Stimulated activated CD4-positive, alpha-beta T cell treated with anti-CD3 and anti-CD28 coated beads, Interleukin-15, amount 100 ng/mL, for 48 hours (primary cell): ENCODE measurements around the gene MNDA.

Experiments
- DNase-seq, 2 donors: peaks; one replicate each; pipeline ENCODE4 v3.0.0-alpha.2; 2020; ENCODE audit warnings: low read depth in 2 of 2

Gene MNDA

DNA sequence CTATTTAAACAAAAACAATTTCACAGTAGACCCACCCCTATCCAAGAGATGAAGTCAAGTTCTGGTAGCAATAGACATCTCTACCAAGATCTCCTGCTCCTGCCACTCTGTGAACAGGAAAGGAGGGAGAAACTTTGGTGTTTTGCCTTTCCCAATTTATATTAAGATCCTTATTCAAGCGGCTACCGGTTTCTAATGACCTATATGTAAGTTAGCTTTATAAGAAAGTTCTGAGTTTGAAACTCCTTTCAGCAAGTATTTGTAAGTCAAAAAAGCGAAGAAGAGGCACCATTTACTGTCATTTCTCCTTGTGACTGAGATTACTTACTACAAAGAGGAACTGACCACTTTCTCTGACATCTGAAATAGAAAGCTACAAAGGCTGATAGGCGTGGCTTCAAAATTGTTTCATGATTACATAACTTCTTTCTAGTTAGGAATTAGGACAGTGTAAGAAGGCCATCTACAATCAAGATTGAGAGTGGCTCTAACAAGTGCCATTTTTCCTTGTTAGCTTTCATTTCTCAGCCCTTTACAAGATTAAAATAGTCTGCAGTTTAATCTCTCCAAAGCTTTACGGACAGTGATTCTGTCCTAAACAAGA lies at the start of gene MNDA:
Gene MNDA (plus strand): TSS at position 448 of the 604 bp plus-strand sequence. CDS start 10,803 bp downstream, outside the sequence.
- no peak for DNase-seq

DNA sequence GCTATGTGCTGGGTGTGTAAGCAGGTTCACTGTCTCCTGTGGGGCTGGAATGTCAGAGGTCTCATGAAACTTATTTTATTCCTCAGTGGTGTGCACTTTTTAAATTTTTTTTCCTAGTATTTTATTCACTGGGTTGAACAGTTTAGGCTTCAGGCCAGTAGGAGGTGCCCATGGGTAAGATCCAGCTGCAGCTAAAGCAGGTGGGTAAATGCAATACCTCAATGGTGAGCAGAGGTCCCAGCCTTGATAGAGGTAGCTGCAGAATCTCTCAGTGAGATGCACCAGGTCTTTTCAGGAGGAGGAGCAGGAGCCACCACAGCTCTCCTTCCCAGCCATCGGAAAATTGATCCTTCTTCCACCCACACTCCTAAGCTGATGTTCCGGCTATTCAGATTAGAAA lies 37.5 kb upstream of the MNDA start:
- DNase-seq: peak in 1 of 2 donors; percentile 30

DNA sequence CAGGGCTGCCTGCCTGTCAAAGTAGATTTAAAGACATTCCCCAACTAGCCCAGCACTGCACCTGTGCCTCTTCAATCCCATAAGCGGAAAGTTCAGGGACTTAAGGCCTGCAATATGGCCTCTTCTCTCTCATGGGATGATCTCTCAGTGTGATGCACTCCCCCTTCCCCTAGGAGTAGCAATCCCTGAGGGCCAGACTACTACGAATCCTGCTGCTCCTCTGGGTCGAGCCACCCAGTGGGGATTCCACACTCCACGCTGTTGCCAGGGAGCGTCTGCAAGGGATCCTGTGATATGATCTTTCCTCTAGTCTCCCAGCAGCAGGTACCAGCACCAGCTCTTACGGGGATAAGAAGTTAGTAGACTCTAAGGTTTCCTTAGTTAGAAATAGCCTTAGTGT lies 36.9 kb upstream of the MNDA start:
- no peak for DNase-seq

DNA sequence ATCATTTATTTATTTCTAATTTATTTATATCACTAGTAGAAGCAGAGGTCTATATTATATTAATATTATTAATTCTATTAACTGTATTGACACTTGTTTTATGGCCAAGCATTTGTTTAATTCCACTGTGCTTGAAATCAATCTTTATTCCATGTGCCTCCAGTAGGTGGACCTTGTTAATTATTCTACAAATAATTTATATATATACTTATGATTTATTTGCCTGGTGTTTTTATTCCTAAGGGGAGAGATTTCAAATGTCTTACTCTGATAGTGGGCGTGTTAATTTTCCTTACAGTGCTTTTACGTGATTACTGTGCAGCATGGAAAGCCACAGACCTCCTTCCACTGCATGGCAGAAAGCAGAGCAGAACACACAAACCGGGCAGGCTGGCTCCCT lies 32.6 kb upstream of the MNDA start:
- DNase-seq: no peak

DNA sequence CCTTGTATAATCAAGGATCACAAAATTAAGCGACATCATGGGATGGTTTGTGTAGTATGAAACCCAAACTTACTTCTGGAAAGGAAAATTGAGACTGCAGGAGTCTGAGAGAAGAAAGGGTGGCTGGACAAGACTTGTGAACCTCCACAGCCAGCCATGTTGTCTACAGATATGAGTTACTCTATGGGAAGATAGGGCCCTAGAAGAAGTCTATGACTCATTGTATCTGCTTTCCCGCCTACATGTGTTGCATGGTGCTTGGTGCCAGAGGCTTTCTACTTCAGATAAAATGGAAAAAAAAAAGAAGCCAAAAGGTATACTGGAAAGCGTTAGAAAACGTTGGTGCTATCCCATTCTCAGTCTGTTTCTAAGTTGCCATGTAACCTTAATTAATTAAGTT lies 31.5 kb upstream of the MNDA start:
- DNase-seq: no peak

DNA sequence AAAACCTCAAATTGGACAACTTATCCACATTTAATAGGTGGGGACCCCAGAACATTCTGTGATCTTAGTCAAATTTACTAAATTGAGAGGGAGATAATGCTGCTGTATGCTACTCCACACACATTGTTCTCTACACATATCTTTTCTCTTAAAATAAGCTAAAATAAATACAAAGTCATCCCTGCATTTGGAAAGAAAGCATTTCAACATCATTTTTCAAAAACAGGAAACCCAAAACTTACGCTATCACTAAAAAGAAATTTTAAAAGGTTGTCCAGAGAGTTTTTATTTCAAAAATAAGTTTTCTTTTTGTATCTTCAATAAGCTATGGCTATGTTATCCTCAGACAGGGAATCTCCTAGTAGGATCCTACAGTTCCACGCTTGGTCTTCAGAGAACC lies 30.6 kb upstream of the MNDA start:
- no peak for DNase-seq

DNA sequence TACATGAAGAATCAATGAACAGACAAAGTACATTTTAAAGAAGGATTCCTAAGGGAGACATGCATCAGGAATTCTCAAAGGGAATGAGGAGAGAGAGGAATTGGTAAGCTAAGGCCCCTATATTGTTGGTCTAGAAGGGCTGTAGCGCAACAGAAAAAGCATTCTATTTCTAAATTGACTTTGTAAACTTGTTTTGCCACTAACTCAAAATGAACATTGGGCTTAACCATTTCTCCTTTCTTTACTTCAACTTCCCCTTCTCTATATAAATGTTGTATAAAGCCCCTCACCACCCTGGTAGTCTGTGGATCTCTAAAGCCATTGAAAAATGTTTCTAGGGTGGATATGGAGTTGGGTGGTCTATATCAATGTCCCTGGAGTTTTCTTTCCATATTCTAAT lies 29.8 kb upstream of the MNDA start:
- DNase-seq: no peak

DNA sequence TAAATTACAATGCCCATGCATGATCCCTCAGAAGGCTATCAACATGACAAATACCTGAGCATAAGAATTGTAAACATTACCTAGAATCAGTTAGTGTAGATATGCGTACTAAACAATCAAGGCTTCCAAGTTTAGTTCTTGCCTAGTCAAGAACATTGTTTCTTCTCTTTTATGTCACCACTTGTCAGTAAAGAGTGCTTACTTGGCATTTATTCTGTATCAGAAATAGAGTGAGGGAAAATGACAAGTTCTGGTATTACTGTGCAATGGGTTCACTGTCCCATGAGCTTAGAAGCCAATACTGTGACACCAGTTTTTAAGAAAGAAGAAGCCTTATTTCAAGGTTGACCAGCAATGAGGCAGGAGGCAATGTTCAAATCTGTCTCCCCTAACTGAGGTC lies 27.5 kb upstream of the MNDA start:
- DNase-seq: no peak

DNA sequence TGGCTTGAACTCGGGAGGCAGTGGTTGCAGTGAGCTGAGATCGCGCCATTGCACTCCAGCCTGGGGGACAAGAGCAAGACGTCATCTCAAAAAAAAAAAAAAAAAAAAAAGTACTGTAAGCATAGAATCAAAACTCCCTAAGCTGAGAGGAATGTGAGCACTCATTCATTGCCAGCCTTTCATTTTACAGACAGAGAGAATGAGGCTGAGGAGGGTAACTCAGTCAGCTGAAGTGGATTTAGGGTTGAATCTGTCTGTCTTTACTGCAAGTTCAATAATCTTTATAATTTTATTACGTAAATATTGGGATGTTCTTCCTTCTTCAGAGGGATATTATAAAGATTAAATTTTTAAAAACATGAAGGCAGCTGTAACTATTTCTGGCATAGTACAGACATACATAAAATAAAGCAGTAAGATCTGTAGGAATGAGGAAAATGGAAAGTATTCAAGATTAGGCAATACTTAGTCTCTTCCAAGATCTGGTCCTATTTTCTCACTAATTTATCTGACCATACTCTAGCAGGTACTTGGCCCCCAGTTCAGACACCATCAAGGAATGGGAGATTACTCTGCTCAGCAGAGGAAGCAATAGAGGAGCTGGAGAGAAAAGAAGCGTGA lies 24.1 kb upstream of the MNDA start:
- no peak for DNase-seq

DNA sequence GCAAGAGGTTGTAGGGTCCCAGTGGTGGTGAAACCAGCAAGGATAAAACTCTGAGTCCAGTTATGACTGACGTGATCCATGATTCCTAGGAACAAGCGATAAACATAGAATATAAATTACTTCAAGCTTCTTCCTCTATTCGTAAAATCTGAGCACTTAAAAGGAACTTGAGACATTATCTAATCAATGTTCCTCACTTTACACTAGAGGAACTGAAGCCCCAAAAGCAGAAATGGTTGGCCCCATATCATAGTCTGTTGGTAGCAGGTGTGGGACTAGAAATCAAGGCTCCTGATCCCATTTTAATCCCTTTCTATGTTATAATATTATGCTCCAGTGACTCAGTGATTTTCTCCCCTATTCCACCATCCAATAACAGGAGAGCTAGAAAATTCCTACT lies 21.9 kb upstream of the MNDA start:
- DNase-seq: no peak

DNA sequence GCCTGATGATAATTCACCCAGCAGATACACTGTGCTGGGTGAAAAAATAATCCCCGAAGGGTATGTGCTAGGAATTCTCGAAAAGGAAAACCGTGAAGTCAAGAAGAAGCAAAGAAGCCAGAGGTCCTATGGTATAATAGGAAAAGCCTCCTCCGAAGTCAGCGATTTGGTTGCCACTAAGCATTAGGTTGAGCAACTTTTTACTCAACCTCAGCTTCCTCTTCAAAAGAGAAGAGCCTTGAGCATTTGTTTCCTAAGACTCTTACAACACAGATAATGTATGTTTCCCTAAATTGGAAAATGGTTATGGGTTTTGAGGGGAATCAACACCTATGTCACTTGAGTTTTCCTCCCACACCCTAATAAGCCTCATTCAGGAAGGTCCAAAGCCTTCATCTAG lies 21.3 kb upstream of the MNDA start:
- no peak for DNase-seq

DNA sequence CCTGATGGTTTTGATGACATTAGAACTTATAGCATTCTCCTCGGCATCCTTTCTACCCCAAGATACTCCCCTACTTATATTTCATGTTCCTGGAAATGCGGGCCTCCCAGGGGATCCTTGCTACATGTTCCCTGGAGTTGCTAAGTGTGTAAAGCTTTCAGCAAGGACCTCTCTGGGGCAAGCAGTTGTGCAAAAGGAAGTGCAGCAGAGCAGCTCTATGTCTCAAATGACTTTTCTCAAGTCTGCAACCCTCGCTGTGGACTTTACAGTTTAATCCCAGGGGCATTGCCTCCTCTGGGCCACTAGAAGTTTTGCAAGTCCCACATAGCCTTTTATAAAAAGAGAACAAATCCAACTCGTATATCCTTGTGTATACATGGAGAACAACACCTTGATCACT lies 20.8 kb upstream of the MNDA start:
- no peak for DNase-seq

DNA sequence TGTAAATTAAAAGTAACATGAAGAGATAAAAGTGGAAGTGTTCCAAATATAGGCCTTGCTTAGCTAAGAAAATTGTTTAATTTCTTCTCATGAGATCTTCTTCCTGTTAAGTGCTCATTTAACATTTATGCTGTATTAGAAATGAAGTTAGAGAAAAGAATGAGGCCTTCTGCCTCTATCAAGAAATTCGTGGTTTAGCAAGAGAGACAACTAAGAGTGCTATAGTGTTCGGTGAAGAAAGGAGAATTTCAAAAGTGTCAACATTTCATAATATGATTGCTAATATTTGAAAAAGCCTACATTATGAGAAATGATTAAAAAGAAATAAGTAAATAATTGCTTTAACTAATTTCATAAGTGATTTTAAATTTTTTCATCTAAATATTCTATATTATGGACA lies 18.8 kb upstream of the MNDA start:
- no peak for DNase-seq

DNA sequence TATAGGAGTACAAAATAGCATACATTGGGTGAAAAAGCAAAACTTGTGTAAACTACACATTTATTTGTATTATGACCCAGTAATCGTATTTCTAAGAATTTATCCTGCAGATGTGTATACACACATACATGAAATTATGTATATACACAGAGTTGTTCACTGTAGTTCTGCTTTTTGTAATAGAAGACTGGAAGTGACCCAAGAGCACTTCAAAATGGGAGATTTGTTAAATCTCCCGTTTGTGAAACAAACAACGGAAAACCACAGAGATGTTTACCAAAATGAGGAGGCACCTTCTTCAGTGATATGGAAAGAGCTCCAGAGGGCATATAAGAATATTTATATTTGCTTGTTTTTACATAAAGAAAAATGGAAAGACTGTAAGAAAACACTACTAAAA lies 18.0 kb upstream of the MNDA start:
- DNase-seq: no peak

DNA sequence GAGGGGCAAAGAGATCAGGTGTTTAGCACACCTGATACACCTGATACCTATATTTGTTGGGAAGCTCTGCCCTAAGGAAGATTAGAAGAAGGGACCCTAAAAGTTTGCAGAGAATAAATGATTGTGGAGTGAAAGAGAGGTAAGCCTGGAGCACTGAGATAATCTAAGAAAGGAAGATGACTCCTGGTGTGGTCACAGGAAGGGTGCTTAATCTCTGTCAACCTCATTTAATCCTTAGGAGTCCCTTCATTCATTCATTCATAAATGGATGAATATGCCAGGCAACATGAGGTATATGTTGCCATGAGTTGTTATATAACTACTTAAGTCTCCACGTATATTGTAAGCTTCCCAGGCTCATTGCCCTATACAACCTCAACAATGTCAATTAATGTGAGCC lies 16.2 kb upstream of the MNDA start:
- DNase-seq: no peak

DNA sequence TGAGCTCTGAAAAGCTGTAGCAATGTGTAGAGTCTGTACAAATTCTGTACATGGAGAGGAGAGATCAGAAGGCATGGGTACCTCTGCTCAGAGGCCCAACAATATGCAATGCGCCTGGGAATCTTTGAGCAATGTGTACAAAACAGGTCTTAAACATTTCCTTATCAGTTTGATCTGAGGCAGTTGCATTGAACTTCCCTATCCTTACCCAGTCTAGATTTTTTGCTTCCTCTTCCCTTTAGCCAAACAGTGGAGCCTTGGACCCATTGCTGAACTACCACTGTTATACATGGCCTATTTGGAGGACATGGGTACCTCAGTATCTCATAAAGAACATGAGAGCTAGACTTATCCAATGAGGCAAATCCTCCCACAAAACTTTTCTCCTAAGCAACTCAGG lies 12.6 kb upstream of the MNDA start:
- DNase-seq: no peak

DNA sequence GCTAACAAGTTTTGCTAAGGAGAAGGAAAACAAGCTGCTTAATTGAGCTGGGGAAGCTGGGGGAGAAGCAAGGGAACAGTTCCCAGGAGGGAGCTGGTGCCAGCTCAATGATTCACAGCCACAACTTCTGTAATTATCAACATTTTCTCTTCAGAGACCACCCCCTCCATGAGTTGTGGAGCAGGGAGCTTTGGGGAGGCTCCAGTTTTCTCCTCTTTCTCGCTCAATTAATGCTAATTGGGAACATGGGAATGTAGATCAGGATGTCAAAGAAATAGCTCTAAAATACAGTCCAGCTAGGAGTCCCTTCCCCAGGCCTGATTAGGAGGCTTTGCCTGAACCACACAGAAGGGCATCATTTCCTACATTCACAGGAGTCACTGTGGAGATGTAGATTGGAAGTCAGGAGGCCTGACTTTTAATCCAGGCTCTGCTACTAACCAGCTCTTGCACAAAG lies 12.1 kb upstream of the MNDA start:
- no peak for DNase-seq

DNA sequence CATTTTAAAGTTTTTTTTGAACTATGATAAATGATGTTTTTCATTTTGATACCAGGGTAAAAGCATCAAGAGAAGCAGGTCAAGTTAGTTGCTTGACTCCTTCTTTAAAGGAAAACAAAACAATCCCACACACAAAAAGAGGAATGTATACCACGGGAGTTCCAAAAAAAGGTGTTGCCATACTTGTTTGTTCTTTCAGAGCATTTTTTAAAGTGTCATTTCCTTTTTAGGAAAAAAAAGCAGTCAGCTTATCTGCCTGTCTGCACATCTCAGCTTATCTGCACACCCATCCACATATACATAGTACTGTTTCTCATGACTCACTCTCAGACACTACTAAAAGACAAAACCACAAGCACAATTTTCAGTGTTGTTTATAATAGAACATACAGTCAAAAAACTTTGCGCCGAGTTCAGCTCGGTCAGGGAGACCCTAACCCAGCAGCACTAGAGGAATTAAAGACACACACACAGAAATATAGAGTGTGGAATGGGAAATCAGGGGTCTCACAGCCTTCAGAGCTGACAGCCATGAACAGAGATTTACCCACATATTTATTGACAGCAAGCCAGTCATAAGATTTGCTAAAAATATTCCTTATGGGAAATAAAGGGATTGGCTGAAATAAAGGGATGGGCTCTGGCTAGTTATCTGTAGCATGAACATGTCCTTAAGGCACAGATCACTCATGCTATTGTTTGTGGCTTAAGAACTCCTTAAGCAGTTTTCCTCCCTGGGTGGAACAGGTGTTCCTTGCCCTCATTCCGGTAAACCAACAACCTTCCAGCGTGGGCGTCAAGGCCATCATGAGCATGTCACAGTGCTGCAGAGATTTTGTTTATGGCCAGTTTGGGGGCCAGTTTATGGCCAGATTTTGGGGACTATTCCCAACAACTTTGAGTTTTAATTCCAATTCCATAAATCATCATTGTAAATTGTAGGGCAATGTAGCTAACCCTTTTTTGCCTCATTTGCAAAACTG lies 11.4 kb upstream of the MNDA start:
- peak; percentile 0 to 7 for DNase-seq

DNA sequence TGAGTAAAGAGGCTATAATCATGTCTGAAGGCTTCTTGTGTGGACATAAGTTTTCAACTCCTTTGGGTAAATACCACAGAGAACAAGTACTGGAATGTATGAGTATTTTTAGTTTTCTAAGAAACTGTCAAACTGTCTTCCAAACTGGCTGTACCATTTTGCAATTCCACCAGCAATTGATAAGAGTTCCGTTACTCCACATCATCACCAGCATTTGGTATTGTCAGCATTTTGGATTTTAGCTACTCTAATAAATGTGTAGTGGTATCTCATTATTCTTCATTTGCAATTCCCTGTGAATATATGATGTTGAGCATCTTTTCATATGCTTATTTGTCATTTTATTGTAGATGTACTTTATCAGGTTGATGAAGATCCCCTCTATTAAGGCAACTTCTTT lies 9.4 kb upstream of the MNDA start:
- no peak for DNase-seq

DNA sequence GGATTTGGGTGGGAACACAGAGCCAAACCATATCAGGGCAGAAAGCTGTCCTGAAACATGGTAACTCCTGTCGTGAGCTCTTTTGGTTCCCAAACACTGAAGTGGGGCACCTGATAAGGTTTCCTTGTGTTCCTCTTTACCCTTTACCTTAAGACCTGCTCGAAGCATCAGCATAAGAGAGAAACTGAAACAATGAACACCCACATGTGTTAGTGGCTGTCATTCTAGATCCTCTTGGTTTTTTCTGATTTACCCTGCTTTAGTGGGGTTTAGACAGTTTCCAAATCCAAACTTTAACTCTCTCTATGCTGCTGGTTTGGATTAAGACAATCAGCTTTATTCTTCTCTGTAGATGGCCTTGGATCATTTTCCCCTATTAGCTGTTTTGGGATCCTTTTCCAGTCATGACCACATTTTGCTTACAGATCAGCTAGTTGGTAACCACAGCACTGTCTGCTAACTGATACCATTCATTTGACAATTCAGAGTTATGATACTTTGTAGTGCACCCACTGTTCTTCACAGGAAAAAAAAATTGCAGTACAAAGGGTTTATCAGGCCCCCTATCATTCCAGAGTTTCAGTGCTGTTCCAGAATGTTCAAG lies 975 bp upstream of the MNDA start:
- no peak for DNase-seq

DNA sequence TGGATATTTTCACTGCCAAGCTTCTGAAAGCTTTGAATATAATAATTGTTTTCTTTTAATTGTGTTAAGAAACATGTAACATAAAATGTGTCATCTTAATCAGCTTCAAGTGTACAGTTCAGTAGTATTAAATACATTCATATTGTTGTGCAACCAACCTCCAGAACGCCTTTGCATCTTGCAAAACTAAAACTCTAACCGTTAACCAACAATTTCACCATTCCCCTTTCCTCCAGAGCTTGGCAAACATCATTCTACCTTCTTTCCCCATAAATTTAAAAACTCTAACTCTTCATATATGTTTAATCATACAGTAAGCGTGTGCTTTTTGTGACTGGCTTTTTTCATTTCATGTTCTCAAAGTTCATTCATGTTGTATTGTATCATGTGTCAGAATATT lies 2.1 kb downstream of the MNDA start:
- DNase-seq: no peak

DNA sequence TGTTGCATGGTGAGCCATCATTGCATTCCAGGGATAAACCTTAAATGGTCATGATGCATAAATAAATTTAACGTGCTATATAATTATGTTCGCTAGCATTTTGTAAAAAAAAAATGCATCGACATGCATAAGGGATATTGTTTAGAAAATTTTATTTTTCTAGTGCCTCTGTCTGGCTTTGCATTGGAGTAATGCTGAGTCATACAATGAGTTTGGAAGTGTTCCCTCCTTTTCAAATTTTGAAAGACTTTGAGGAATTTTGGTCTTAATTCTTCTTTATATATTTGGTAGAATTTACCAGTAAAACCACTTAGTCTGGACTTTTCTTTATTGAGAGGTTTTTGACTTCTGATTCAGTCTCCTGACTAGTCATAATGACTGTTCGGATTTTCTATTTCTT lies 4.9 kb downstream of the MNDA start:
- DNase-seq: no peak
